SK-N-DZ (cell line): Measurements from ENCODE around the gene LPGAT1.

Experiments
- DNase-seq: peaks from one replicate; pipeline ENCODE4 v3.0.0-alpha.2; 2015; ENCODE audit warnings: low spot score

The LPGAT1 gene

GRCh38 chr1:211775170-211775569, 55.4 kb downstream of the LPGAT1 start:
- DNase-seq: no peak

- no peak for DNase-seq
Observed at GRCh38 chr1:211764701-211765100, 65.9 kb downstream of the LPGAT1 start.

- no peak for DNase-seq
Observed at GRCh38 chr1:211762206-211762605, 68.4 kb downstream of the LPGAT1 start.

- DNase-seq: no peak
Observed at GRCh38 chr1:211761400-211761799, 69.2 kb downstream of the LPGAT1 start.

GRCh38 chr1:211756471-211757020, 74.0 kb downstream of the LPGAT1 start:
- DNase-seq: no peak

GRCh38 chr1:211753649-211754251, 76.8 kb downstream of the LPGAT1 start:
- DNase-seq: peak; percentile 24

GRCh38 chr1:211752951-211753486, 77.5 kb downstream of the LPGAT1 start:
- DNase-seq: no peak

GRCh38 chr1:211752317-211752716, 78.2 kb downstream of the LPGAT1 start:
- no peak for DNase-seq

GRCh38 chr1:211751438-211751837, 79.1 kb downstream of the LPGAT1 start:
- DNase-seq: no peak

- peak; percentile 22 for DNase-seq
Observed at GRCh38 chr1:211750599-211750998, 80.0 kb downstream of the LPGAT1 start.

- DNase-seq: no peak
Observed at GRCh38 chr1:211749251-211749650, 81.3 kb downstream of the LPGAT1 start.

GRCh38 chr1:211748810-211749209, 81.8 kb downstream of the LPGAT1 start:
- DNase-seq: no peak

- no peak for DNase-seq
Observed at GRCh38 chr1:211742889-211743529, 87.6 kb downstream of the LPGAT1 start.

GRCh38 chr1:211742272-211742671, 88.3 kb downstream of the LPGAT1 start:
- no peak for DNase-seq

- no peak for DNase-seq
Observed at GRCh38 chr1:211741788-211742187, 88.8 kb downstream of the LPGAT1 start.

GRCh38 chr1:211741116-211741515, 89.4 kb downstream of the LPGAT1 start:
- DNase-seq: no peak

- DNase-seq: no peak
Observed at GRCh38 chr1:211739671-211740411, 90.7 kb downstream of the LPGAT1 start.

- DNase-seq: no peak
Observed at GRCh38 chr1:211738691-211739301, 91.8 kb downstream of the LPGAT1 start.

- no peak for DNase-seq
Observed at GRCh38 chr1:211738096-211738690, 92.4 kb downstream of the LPGAT1 start.

GRCh38 chr1:211737115-211738035, 93.2 kb downstream of the LPGAT1 start:
- DNase-seq: no peak
